Urinary bladder (tissue), 4 donors: ENCODE results near the gene FOXL2. TPM values are rescaled to one million over a fixed set of nuclear protein-coding genes. Genes with fewer than 3 reads are reported as not detected.
"Not testable (repeated sequence)": the region's sequence is repeated elsewhere in the genome, so short reads cannot be mapped to it uniquely, and the experiment has no call there.

ENCODE experiments used
- DNase-seq: peaks from one replicate; pipeline ENCODE4 v3.0.0-alpha.2; 2015; ENCODE audit errors: extremely low spot score
- H3K27ac ChIP-seq: one replicate; pipeline ENCODE4 v1.5.1; 2013; ENCODE audit warnings: low read depth, mild to moderate bottlenecking, moderate library complexity
- H3K36me3 ChIP-seq: one replicate; pipeline ENCODE4 v1.6.1; 2013; ENCODE audit warnings: mild to moderate bottlenecking, moderate library complexity; ENCODE audit not compliant: insufficient read depth
- H3K4me1 ChIP-seq: one replicate; pipeline ENCODE4 v1.6.1; 2013; ENCODE audit warnings: mild to moderate bottlenecking, moderate library complexity; ENCODE audit not compliant: insufficient read depth
- H3K4me3 ChIP-seq: one replicate; pipeline ENCODE4 v1.5.1; 2013; ENCODE audit warnings: low read depth, low read length
- WGBS: extraction: QIAGEN DNeasy Blood & Tissue Kit; methylation state at CpG from one replicate; pipeline ENCODE4 v1.1.7; 2013; 5-methylcytosine and 5-hydroxymethylcytosine counted together
- polyA plus RNA-seq: library from polyadenylated mRNA; stranded (reverse); fragments of 200-250 nt; gene quantifications from one replicate; pipeline ENCODE4 v1.2.3, GENCODE V29; 2013
- total RNA-seq: library from RNA; depleted of rRNA; stranded (reverse); fragments of >200 nt; gene quantifications from one replicate; pipeline ENCODE4 v1.2.3, GENCODE V29; 2014
- donor health status: healthy with polysubstance abuse.
- donor health status: healthy.

The FOXL2 gene
- total and polyA plus RNA-seq, 2 donors = not detected

DNA sequence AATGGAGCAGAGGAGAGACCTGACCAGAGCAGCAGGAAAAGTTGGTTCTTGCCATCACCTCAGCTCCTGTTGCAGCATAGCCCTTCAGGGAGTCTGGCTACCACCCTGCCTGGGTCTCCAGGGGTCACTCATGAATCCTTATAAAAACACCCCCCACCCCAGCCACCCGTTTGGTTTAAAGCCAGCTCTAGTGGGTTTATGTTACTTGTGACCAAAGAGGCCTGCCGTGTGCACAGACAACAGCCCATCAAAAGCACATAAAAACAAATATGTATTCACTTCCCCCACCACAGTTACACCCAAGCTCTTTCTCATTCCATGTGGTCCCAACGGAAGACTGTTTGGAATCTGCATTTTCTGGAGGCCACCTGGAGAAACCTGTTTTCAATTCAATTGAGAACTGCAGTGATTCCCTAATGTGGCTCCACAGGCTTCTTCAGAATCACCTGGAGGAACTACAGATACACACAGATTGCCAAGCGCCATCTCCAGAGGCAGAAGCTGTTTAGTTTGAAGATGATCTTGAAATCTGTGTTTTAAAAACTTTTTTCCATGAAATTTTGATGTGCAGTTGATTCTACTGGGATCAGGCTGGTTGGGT is 13.8 kb downstream of the FOXL2 start:
- no peak overlapping the region for H3K4me3 ChIP-seq
- no peaks in the 10 kb centered on the region for H3K36me3 ChIP-seq
- 56% methylated on average over 4 of the region's 4 CpGs for WGBS
- no peak for DNase-seq
- no peak overlapping the region for H3K27ac ChIP-seq
- H3K4me1 ChIP-seq = no peaks in the 10 kb centered on the region

DNA sequence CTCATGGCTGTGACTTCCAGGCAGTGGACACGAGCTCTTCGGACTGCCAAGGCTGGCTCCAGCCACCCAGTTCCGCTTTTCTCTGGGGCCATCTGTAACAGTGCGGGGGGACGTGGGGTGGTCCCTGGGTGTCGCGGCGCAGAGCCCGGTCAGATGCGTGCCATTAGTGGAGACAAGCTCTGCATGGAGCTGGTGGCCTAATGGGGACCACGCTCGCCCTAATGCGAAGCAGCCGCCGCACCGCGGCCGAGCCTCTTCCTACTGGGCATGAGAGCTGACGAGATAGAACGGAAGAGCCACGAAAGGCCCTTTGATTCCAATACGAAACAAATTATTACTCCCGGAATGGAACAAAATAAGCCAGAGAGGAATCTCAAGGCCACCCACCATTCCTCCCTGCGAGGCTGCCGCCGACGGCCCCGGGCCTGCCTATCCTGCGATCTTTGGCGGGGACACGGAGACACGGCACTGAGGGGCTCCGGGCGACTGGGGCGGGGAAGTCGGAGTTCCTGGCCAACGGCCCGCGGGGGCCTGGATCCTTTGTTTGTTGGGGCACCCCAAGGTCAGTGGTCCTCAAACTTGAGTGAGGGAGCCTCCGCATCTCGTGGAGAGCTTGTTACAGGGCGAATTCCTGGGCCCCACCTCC is 18.1 kb downstream of the FOXL2 start:
- Histone ChIP-seq H3K27ac (no peak overlapping the region), H3K4me1 (no peaks in the 10 kb centered on the region), H3K36me3 (no peaks in the 10 kb centered on the region), H3K4me3 (no peak overlapping the region)
- no peak for DNase-seq
- 94% methylated on average over 42 of the region's 42 CpGs for WGBS

DNA sequence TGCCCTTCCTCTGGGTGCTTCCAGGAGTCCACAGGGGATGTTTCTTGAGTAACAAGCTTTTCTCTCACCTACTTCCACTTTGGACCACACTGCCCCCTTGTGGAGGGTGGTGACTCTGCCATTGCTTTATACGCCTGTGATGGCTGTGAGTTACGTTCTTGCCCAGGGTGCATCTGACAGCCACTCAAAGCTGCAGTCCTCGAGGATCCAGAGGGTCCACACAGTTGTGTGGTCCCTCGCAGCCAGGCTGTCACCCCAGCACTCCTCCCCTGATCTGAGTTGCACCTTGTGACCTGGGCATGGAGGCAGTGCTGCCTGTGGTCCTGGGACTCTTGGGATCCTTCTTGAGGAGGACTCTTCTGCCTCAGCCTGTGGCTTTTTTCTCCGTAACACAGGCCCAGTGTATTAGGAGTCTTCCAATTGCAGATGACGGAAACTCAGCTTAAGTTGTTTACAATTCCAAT is 23.4 kb downstream of the FOXL2 start:
- peak; percentile 47 for DNase-seq
- Histone ChIP-seq H3K36me3 (no peaks in the 10 kb centered on the region), H3K27ac (no peak overlapping the region), H3K4me1 (no peaks in the 10 kb centered on the region), H3K4me3 (no peak overlapping the region)
- WGBS = 23% methylated on average over 6 of the region's 6 CpGs

DNA sequence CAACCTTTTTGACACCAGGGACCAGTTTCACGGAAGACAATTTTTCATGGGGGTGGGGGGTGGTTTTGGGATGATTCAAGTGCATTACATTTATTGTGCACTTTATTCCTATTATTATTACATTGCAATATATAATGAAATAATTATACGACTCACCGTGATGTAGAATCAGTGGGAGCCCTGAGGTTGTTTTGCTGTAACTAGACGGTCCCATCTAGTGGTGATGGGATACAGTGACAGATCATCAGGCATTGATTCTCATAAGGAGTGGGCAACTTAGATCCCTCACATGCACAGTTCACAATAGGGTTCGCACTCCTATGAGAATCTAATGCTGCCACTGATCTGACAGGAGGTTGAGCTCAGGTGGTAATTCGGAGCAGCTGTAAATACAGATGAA is 24.5 kb downstream of the FOXL2 start:
- 85% methylated on average over 6 of the region's 6 CpGs for WGBS
- not testable (repeated sequence) for DNase-seq, H3K27ac ChIP-seq, H3K4me3 ChIP-seq, H3K36me3 ChIP-seq, H3K4me1 ChIP-seq

DNA sequence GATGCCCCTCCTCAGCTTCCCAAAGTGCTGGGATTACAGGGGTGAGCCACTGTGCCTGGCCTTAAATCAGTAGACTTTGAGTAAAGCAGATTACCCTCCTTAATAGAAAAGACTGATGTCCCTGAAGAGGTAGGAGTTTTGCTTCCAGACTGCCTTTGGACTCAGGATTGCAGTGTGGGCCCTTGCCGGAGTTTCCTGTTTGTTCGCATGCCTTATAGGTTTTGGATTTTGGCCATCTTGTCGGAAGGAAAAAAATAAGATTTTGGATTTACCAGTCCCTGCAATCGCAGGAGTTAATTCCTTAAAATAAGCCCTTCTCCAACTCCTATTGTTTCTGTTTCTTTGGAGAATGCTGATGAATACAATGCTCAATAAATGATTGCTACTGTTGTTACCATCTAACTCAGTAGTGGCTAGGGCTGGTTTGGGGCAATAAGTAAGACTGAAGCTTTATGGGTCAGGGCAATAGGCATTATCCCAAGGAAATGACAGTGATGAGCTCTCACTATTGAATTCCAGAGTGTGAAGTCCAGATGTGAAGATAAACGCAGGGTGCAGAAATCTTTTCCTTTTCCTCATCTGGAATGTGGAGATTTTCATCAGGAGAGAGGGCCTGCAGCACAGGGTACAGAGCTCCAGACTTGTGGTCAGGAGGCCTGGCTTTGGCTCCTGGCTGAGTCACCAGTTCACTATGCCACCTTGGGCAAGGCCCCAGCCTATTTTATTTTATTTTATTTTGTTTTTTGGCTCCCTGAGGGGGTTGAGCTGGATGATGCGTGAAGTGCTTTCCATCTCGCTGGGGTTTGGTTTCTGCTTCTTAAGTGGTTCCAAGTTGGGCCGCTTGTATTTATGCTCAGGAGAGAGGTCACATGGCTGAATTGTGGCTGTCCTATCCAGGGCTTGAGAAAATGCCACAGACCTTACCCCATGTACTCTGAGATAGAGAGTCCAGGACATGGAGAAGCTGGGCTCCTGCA is 25.3 kb downstream of the FOXL2 start:
- no peak for DNase-seq
- no peaks in the 10 kb centered on the region for H3K36me3 ChIP-seq
- no peaks in the 10 kb centered on the region for H3K4me1 ChIP-seq
- no peak overlapping the region for H3K4me3 ChIP-seq
- H3K27ac ChIP-seq = no peak overlapping the region
- 78% methylated on average over 8 of the region's 8 CpGs for WGBS

- no peak for DNase-seq
- 72% methylated on average over 4 of the region's 4 CpGs for WGBS
These were observed 27.6 kb downstream of the FOXL2 start for GRCh38 chr3:138919325-138919724.

GRCh38 chr3:138916824-138917223 is 30.1 kb downstream of the FOXL2 start:
- no peak for DNase-seq
- 70% methylated on average over 2 of the region's 2 CpGs for WGBS
- no peaks in the 10 kb centered on the region for H3K4me1 ChIP-seq
- H3K27ac ChIP-seq = no peak overlapping the region
- H3K36me3 ChIP-seq = no peaks in the 10 kb centered on the region
- no peak overlapping the region for H3K4me3 ChIP-seq

More at GRCh38 chr3:138919325-138919724, 27.6 kb downstream of the FOXL2 start:
- Histone ChIP-seq H3K4me1 (no peaks in the 10 kb centered on the region), H3K36me3 (no peaks in the 10 kb centered on the region), H3K4me3 (no peak overlapping the region), H3K27ac (no peak overlapping the region)

DNA sequence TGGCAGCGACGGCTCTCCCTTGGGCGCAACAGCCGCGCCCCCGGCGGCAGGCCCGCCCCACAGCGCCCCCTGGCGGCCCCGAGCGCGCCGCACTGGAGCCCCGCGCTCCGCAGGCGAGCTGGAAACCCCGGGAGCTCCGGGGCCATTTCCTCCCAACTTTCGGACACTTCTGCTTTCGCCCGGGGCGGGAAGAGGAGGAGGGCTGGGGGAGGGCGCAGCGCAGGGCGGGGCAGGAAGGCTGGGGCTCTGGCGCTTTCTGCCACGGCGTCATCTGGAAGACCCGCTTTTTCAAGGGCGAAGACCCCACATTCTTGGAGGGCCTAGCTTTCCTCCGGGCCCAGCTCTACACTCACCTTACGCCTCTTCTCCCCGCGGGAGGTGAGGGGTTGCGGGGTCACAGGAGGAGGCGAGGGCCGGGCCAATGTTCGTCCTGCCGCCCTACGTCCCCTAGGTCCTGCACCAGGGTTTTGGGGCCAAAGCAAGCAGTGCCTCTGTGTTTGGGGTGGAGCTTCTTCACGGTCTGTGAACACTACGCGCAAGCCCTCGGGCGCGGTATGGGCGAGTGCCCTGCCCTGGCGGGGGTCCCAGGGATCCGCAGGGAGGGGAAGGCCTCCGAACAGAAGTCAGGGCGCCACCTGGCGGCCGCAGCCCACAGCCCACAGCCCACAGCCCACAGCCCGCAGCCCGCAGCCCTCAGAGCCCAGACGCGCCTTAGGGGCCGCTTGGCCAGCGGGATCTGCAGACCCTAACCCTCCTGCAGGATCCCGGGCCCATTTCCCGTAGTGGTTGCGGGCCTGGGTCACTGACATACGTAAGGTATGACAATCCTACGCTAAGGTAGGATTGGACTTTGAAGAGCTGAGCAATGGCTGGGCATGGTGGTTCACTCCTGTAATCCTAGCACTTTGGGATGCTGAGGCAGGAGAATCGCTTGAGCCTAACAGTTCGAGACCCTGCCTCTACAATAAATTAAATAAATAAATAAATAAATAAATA is 31.1 kb downstream of the FOXL2 start:
- 2% methylated on average over 68 of the region's 68 CpGs for WGBS
- Histone ChIP-seq H3K4me1 (no peaks in the 10 kb centered on the region), H3K27ac (peak overlapping the region; percentile 90), H3K36me3 (no peaks in the 10 kb centered on the region), H3K4me3 (peak overlapping the region; percentile 58)
- DNase-seq = peak; percentile 68

GRCh38 chr3:138914870-138915502 is 32.0 kb downstream of the FOXL2 start:
- 12% methylated on average over 19 of the region's 19 CpGs for WGBS
- H3K4me3 ChIP-seq = peak overlapping the region; percentile 58
- H3K36me3 ChIP-seq = no peaks in the 10 kb centered on the region
- peak; percentile 40 for DNase-seq
- no peaks in the 10 kb centered on the region for H3K4me1 ChIP-seq
- H3K27ac ChIP-seq = peak overlapping the region; percentile 66

- no peak for DNase-seq
- no peak overlapping the region for H3K4me3 ChIP-seq
- H3K4me1 ChIP-seq = no peaks in the 10 kb centered on the region
- H3K27ac ChIP-seq = no peak overlapping the region
- no peaks in the 10 kb centered on the region for H3K36me3 ChIP-seq
- 86% methylated on average over 3 of the region's 3 CpGs for WGBS
These were observed 33.2 kb downstream of the FOXL2 start for GRCh38 chr3:138913766-138914165.

GRCh38 chr3:138912237-138912636 is 34.7 kb downstream of the FOXL2 start:
- no peak for DNase-seq
- WGBS = 73% methylated on average over 4 of the region's 4 CpGs
- H3K4me1 ChIP-seq = no peaks in the 10 kb centered on the region

DNA sequence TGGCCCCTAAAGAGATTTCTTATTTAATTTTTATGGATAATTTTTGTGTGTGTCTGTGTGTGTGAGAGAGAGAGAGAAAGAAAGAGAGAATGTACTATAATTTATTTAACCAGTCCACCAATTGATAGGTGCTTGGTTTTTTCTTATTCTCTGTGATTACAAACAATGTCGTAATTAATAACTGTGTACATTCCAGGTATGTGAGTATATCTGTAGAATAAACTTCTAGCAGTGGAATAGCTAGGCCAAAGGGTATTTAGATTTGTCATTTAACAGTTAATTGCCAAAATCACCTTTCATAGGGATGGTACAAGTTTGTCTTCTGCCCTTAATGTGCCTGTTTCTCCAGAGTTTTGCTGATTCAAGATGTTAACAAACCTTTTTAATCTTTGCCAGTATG is 35.3 kb downstream of the FOXL2 start:
- no peak for DNase-seq
- 84% methylated on average over 1 of the region's 1 CpG for WGBS
- H3K36me3 ChIP-seq = no peaks in the 10 kb centered on the region

More at GRCh38 chr3:138912237-138912636, 34.7 kb downstream of the FOXL2 start:
- Histone ChIP-seq H3K36me3 (no peaks in the 10 kb centered on the region), H3K4me3 (no peak overlapping the region), H3K27ac (no peak overlapping the region)

More for the DNA sequence above, 35.3 kb downstream of the FOXL2 start:
- Histone ChIP-seq H3K27ac (no peak overlapping the region), H3K4me1 (no peaks in the 10 kb centered on the region), H3K4me3 (no peak overlapping the region)
